ENCODE measurements around the gene EIF3I. TPM values are rescaled to one million over a fixed set of nuclear protein-coding genes. Genes with fewer than 3 reads are reported as not detected.
A peak's percentile ranks its signal among the peaks of the same experiment; 100 is the strongest.

Gene EIF3I
- total and polyA plus RNA-seq, 2 of the 8 experiments (the other 6 are each of a cell fraction or from before 2014, with no cell fraction given), result 247 to 346 TPM

- POLR2A ChIA-PET (ENCODE audit: partially characterized antibody), result interaction anchor here (0.7 to 21.3 kb wide), 22 partner anchors 8 to 187 kb away, joined by 3 to 332 read pairs (median 6); partner anchors contain the start of genes DCDC2B, EIF3I, HDAC1 and IQCC
- Histone ChIP-seq H3K9me3 (ENCODE audit: insufficient read depth in 2 of 2, low read depth in 1 of 2, low read length in 1 of 2) (no peaks in the 10 kb centered on the region), H2BK12ac (ENCODE audit: low read depth, low read length) (peak within 1 kb of the TSS; percentile 80; the same call in 1 of the 2 replicates), H3K4ac (replicated peaks; ENCODE audit: insufficient read length, low read depth, low read length) (no peak within 1 kb of the TSS), H4K8ac (ENCODE audit: extremely low read depth, insufficient read depth, low read length) (0 out of 2 replicates have a peak within 1 kb of the TSS, but pooled peaks have one; percentile 22), H3K27ac (ENCODE audit: low read depth, low read length) (peak within 1 kb of the TSS; percentile 5; the same call in 1 of the 2 replicates), H3K4me1 (replicated peaks in 1 of 4; ENCODE audit: control insufficient read depth in 3 of 4, insufficient read depth in 4 of 4, low read length in 3 of 4) (peaks cover 13 to 31% (median 20%) of the 10 kb centered on the region in 4 experiments), H3K14ac (ENCODE audit: insufficient read length) (no peak within 1 kb of the TSS), H2BK120ac (replicated peaks; ENCODE audit: low read depth, low read length) (no peak within 1 kb of the TSS), H3K23ac (ENCODE audit: insufficient read length) (no peak within 1 kb of the TSS), H3K23me2 (ENCODE audit: low read depth, low read length) (peaks cover 13% of the 10 kb centered on the region; the same call in 1 of the 2 replicates), H3K36me3 (ENCODE audit: control insufficient read depth in 2 of 4, insufficient read depth in 4 of 4, low read length in 3 of 4) (peaks cover 9 to 23% (median 15%) of the 10 kb centered on the region in 4 experiments; a peak in 6 of 8 replicates), H3K27me3 (replicated peaks in 1 of 4; ENCODE audit: control insufficient read depth in 3 of 4, extremely low read depth in 1 of 4, insufficient read depth in 3 of 4, low read length in 3 of 4) (peaks cover 0 to 4% (median 2%) of the 10 kb centered on the region in 4 experiments; a peak in 3 of 7 replicates), H3K79me1 (ENCODE audit: low read depth, low read length) (0 out of 2 replicates have a peak, but pooled peaks cover 3% of the 10 kb centered on the region), H3K9ac (replicated peaks in 1 of 4; ENCODE audit: extremely low read depth in 1 of 4, low read depth in 3 of 4, low read length in 3 of 4) (peak within 1 kb of the TSS in 2 of 4 experiments; percentile 6 to 14; a peak in 2 of 7 replicates), H3K4me2 (ENCODE audit: insufficient read depth in 1 of 2, low read depth in 2 of 2, low read length in 2 of 2) (peak within 1 kb of the TSS; percentile 76 to 92), H3K4me3 (ENCODE audit: extremely low read depth in 1 of 4, insufficient read depth in 2 of 4, low read depth in 3 of 4, low read length in 4 of 4) (peak within 1 kb of the TSS; percentile 47 to 67 (median 62)), H4K91ac (replicated peaks; ENCODE audit: insufficient read length, low read length) (no peak within 1 kb of the TSS), H2BK15ac (ENCODE audit: low read length) (no peak within 1 kb of the TSS), H2AFZ (ENCODE audit: low read length) (peak within 1 kb of the TSS; percentile 8; the same call in 1 of the 2 replicates), H3K56ac (replicated peaks; ENCODE audit: insufficient read length, low read depth, low read length) (no peak within 1 kb of the TSS), H3K18ac (ENCODE audit: extremely low read depth, low read length) (peak within 1 kb of the TSS; percentile 79; the same call in 1 of the 2 replicates), H4K5ac (ENCODE audit: insufficient read length, low read depth, low read length) (peak within 1 kb of the TSS; percentile 54), H2BK5ac (ENCODE audit: low read depth, low read length) (peak within 1 kb of the TSS; percentile 53), H3K79me2 (ENCODE audit: control insufficient read depth in 1 of 2, insufficient read depth in 2 of 2, low read length in 2 of 2) (no peaks in the 10 kb centered on the region), H2BK20ac (ENCODE audit: low read length) (no peak within 1 kb of the TSS), H4K20me1 (replicated peaks in 1 of 2; ENCODE audit: control insufficient read depth in 1 of 2, insufficient read depth in 2 of 2, low read length in 2 of 2) (peaks cover 3 to 5% of the 10 kb centered on the region in 2 experiments), H2AK5ac (ENCODE audit: low read depth, low read length) (no peak within 1 kb of the TSS)
- FAIRE-seq, result peak; percentile 58
- DNase-seq (ENCODE audit: low read depth in 1 of 2, low spot score in 2 of 2), result peak in 1 of 2 experiments; percentile 82
- 1% methylated on average over 31 of the region's 34 CpGs; no CpG with 5 or more reads in 1 of the 2 experiments for WGBS, 2 experiments (ENCODE audit: extremely low coverage in 1 of 2, insufficient coverage in 1 of 2, insufficient read length in 1 of 2, insufficient replicate concordance in 2 of 2, low coverage in 1 of 2, low lambda C conversion rate in 2 of 2, missing lambda C conversion rate in 1 of 2)
- CTCF ChIA-PET (ENCODE audit: partially characterized antibody), result interaction anchor here (0.7 to 4.2 kb wide), 8 partner anchors 9 to 155 kb away, joined by 3 to 25 read pairs (median 5); no protein-coding TSS in a partner anchor
- TF ChIP-seq TAF1 (IDR thresholded peaks at IDR 0.05; ENCODE audit: low read depth, low read length) (no peak), SIN3A (conservative IDR thresholded peaks at IDR 0.05 in 1 of 2, IDR thresholded peaks at IDR 0.05 in 1 of 2; ENCODE audit: low read depth in 1 of 2, low read length in 2 of 2) (peak in 1 of 2 experiments; percentile 38; a peak in 2 of 4 replicates), E2F6 (IDR thresholded peaks at IDR 0.05) (peak; percentile 93), KDM4A (IDR thresholded peaks at IDR 0.05; ENCODE audit: low read depth, low read length, severe bottlenecking) (peak; percentile 79), SP1 (IDR thresholded peaks at IDR 0.05; ENCODE audit: low read depth, low read length) (peak; percentile 35; the same call in 1 of the 2 replicates), RBBP5 (IDR thresholded peaks at IDR 0.05; ENCODE audit: borderline replicate concordance, low read depth, low read length) (no peak), YY1 (IDR thresholded peaks at IDR 0.05; ENCODE audit: low read depth, low read length) (peak; percentile 81), CBX5 (IDR thresholded peaks at IDR 0.05; ENCODE audit: low read depth, low read length) (no peak), MAX (IDR thresholded peaks at IDR 0.05) (peak; percentile 95)
Observed at GRCh38 chr1:32200226-32201010, 21.8 kb upstream of the EIF3I start, which contains the start of gene CCDC28B. TSS of gene CCDC28B (plus strand) at chr1:32200595. CDS start at chr1:32201936, 1,341 bp downstream.
